Mesendoderm (in vitro differentiated cells): ENCODE results near the gene YAE1.

Experiments
- DNase-seq: peaks from one replicate; pipeline ENCODE4 v3.0.0; 2013
- H2AK5ac ChIP-seq: 2 replicates; pipeline ENCODE4 v1.6.1; 2013; ENCODE audit warnings: low read length, inconsistent platforms
- H2BK120ac ChIP-seq: 2 replicates; pipeline ENCODE4 v1.6.1; 2013; ENCODE audit warnings: low read depth, mild to moderate bottlenecking, low read length, moderate library complexity, mixed read lengths
- H2BK15ac ChIP-seq: replicated peaks from 2 replicates; pipeline ENCODE4 v1.6.1; 2013; ENCODE audit warnings: low read depth, mild to moderate bottlenecking, moderate library complexity
- H2BK5ac ChIP-seq: 2 replicates; pipeline ENCODE4 v1.6.1; 2013; ENCODE audit warnings: low read length, inconsistent platforms
- H3K18ac ChIP-seq: 2 replicates; pipeline ENCODE4 v1.6.1; 2013; ENCODE audit warnings: mild to moderate bottlenecking, low read length, mixed read lengths
- H3K23ac ChIP-seq: one replicate; pipeline ENCODE4 v1.6.1; 2013; ENCODE audit warnings: low read length
- H3K27ac ChIP-seq: 2 replicates; pipeline ENCODE4 v1.5.1; 2013; ENCODE audit warnings: low read depth, mild to moderate bottlenecking, inconsistent platforms, low read length, moderate library complexity
- H3K27me3 ChIP-seq: 2 replicates; pipeline ENCODE4 v1.6.1; 2013; ENCODE audit warnings: low read length, control low read depth, mild to moderate bottlenecking, inconsistent platforms; ENCODE audit not compliant: insufficient read depth, poor library complexity
- H3K36me3 ChIP-seq: 2 replicates; pipeline ENCODE4 v1.6.1; 2013; ENCODE audit warnings: low read length, inconsistent platforms; ENCODE audit not compliant: control insufficient read depth, insufficient read depth
- H3K4ac ChIP-seq: one replicate; pipeline ENCODE4 v1.6.1; 2013; ENCODE audit warnings: low read depth, mild to moderate bottlenecking, low read length, moderate library complexity
- H3K4me1 ChIP-seq: 2 replicates; pipeline ENCODE4 v1.6.1; 2013; ENCODE audit warnings: low read depth, low read length, inconsistent platforms; ENCODE audit not compliant: control insufficient read depth
- H3K4me2 ChIP-seq: 2 replicates; pipeline ENCODE4 v1.6.1; 2013; ENCODE audit warnings: low read length
- H3K4me3 ChIP-seq: 2 replicates; pipeline ENCODE4 v1.5.1; 2013; ENCODE audit warnings: mild to moderate bottlenecking, low read length
- H3K56ac ChIP-seq: one replicate; pipeline ENCODE4 v1.6.1; 2013; ENCODE audit warnings: low read length
- H3K79me1 ChIP-seq: 2 replicates; pipeline ENCODE4 v1.6.1; 2013; ENCODE audit warnings: low read length, inconsistent platforms
- H3K79me2 ChIP-seq: 2 replicates; pipeline ENCODE4 v1.6.1; 2013; ENCODE audit warnings: mild to moderate bottlenecking, low read length; ENCODE audit not compliant: control insufficient read depth, insufficient read depth
- H3K9ac ChIP-seq: 2 replicates; pipeline ENCODE4 v1.6.1; 2013; ENCODE audit warnings: low read length, inconsistent platforms
- H4K5ac ChIP-seq: one replicate; pipeline ENCODE4 v1.6.1; 2013; ENCODE audit warnings: low read length
- H4K8ac ChIP-seq: one replicate; pipeline ENCODE4 v1.6.1; 2013; ENCODE audit warnings: low read depth, mild to moderate bottlenecking, control low read depth, low read length, moderate library complexity
- WGBS: extraction: QIAGEN DNeasy Blood & Tissue Kit; methylation state at CpG from one replicate; pipeline ENCODE4 v1.1.7; 2013; ENCODE audit warnings: low lambda C conversion rate, missing lambda C conversion rate; ENCODE audit not compliant: insufficient coverage; ENCODE audit errors: extremely low coverage; 5-methylcytosine and 5-hydroxymethylcytosine counted together

YAE1 gene

DNA sequence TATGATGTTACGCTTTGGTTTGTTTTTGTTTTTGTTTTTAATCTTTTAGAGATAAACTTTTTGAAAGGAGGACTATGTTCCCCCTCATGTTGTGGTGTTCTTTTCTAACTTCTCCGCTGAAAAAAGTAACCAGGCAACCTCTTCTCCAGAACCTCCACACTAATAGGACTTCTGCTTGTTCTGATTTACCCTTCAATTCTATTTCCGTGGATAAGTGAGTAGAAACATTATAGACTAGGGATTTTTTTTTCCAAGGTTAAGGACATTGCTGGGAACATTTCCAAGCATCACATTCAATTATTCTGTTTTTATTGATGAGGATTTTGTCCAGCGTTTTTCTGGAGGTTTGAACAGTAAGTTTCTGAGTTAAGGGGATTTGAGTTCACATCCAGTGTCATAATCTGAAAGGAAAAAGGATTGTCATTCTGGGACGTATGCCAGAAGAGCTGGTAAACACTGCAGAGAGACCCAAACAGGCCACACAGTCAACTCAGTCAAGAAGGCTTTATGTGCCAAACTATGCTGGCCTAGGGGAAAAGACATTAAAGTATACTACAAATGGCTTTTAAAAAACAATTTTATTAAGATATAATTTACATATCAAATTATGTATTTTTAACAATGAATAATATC is 28.9 kb downstream of the YAE1 start:
- no peak overlapping the region for H2BK120ac ChIP-seq
- no peak overlapping the region for H4K5ac ChIP-seq
- H3K4ac ChIP-seq = no peak overlapping the region
- no peak overlapping the region for H3K23ac ChIP-seq
- no peaks in the 10 kb centered on the region for H3K4me1 ChIP-seq
- no peak overlapping the region for H3K4me2 ChIP-seq
- no peak overlapping the region for H2BK15ac ChIP-seq
- no peak overlapping the region for H3K4me3 ChIP-seq
- no peak overlapping the region for H2AK5ac ChIP-seq
- no peak overlapping the region for H2BK5ac ChIP-seq
- no peak overlapping the region for H4K8ac ChIP-seq
- no peak overlapping the region for H3K27ac ChIP-seq
- WGBS = no CpG with 5 or more reads among the region's 5 CpGs
- no peaks in the 10 kb centered on the region for H3K27me3 ChIP-seq
- H3K79me2 ChIP-seq = no peaks in the 10 kb centered on the region
- no peaks in the 10 kb centered on the region for H3K36me3 ChIP-seq
- no peaks in the 10 kb centered on the region for H3K79me1 ChIP-seq
- no peak overlapping the region for H3K56ac ChIP-seq
- no peak for DNase-seq
- no peak overlapping the region for H3K9ac ChIP-seq
- H3K18ac ChIP-seq = no peak overlapping the region

DNA sequence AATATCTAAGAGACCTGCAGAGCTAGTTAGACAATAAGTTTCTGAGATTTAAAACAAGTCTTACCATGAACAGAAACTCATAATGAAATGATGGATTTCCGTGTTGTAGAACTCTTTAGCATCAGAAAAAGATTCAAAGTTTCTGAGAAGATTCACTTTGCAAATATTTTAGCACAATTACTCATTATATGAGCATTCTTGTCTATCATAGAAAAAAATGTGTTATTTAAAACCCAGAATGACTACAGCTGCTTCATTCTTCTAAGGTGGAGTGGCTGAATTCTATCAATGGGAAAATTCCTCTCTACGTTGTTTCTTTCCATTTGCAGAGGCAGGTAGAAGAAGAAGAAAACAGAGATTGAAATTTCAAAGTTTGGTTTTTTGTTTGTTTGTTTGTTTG is 36.1 kb downstream of the YAE1 start:
- no peak for DNase-seq
- no peak overlapping the region for H3K9ac ChIP-seq
- no peaks in the 10 kb centered on the region for H3K79me1 ChIP-seq
- no CpG with 5 or more reads among the region's 2 CpGs for WGBS
- no peak overlapping the region for H3K4me2 ChIP-seq
- H3K79me2 ChIP-seq = no peaks in the 10 kb centered on the region
- H3K23ac ChIP-seq = no peak overlapping the region
- H4K8ac ChIP-seq = no peak overlapping the region
- no peaks in the 10 kb centered on the region for H3K36me3 ChIP-seq
- H3K56ac ChIP-seq = no peak overlapping the region
- H2BK120ac ChIP-seq = no peak overlapping the region
- H2BK15ac ChIP-seq = no peak overlapping the region
- no peak overlapping the region for H3K18ac ChIP-seq
- H4K5ac ChIP-seq = no peak overlapping the region
- H3K4me3 ChIP-seq = no peak overlapping the region
- no peaks in the 10 kb centered on the region for H3K4me1 ChIP-seq
- H2BK5ac ChIP-seq = no peak overlapping the region
- H3K27me3 ChIP-seq = no peaks in the 10 kb centered on the region
- H3K27ac ChIP-seq = no peak overlapping the region
- no peak overlapping the region for H3K4ac ChIP-seq
- no peak overlapping the region for H2AK5ac ChIP-seq

DNA sequence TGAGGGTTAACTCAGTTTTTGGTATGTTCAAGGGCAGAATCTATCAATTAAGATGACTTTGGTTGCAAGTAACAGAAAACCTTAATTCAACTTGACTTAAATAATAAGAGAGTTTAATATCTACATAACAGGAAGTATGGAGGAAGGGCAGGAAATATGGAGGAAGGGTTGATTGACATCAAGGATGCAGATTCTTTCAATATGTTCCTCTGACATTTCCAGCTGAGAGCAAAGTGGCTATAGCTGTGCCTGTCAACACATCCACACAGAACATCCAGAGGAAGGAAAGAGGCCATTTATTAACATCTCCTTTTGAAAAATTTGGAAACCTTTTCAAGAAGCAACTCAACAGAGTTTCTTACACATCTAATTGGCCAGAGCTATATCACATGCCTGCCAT is 37.7 kb downstream of the YAE1 start:
- H2BK5ac ChIP-seq = no peak overlapping the region
- H3K4me3 ChIP-seq = no peak overlapping the region
- no peaks in the 10 kb centered on the region for H3K36me3 ChIP-seq
- H3K18ac ChIP-seq = no peak overlapping the region
- H2BK15ac ChIP-seq = no peak overlapping the region
- H4K8ac ChIP-seq = no peak overlapping the region
- no peak overlapping the region for H3K23ac ChIP-seq
- H3K27ac ChIP-seq = no peak overlapping the region
- H3K56ac ChIP-seq = no peak overlapping the region
- no peaks in the 10 kb centered on the region for H3K27me3 ChIP-seq
- no peaks in the 10 kb centered on the region for H3K4me1 ChIP-seq
- H3K4me2 ChIP-seq = no peak overlapping the region
- no peaks in the 10 kb centered on the region for H3K79me2 ChIP-seq
- H2BK120ac ChIP-seq = no peak overlapping the region
- no peak overlapping the region for H3K9ac ChIP-seq
- no peaks in the 10 kb centered on the region for H3K79me1 ChIP-seq
- no peak overlapping the region for H2AK5ac ChIP-seq
- DNase-seq = no peak
- no peak overlapping the region for H3K4ac ChIP-seq
- no peak overlapping the region for H4K5ac ChIP-seq

DNA sequence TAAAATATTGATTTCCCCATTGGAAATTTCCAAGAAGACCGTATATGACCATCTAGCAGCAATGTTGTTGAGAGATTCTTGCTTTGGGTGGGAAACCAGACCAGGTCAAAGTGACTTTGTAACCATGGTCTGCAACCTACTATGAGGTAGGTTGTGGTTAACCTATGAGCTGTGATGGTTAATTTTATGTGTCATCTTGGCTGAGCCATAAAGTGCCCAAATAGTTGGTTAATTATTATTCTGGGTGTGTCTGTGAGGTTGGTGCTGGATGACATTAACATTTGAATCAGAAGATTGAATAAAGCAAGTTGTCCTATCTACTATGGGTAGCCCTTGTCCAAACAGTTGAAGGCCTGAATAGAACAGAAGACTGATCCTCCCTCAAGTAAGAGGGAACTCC is 38.9 kb downstream of the YAE1 start:
- DNase-seq = no peak
- H2AK5ac ChIP-seq = no peak overlapping the region
- no peaks in the 10 kb centered on the region for H3K79me2 ChIP-seq
- H3K4me2 ChIP-seq = no peak overlapping the region
- H3K23ac ChIP-seq = no peak overlapping the region
- H3K4me3 ChIP-seq = no peak overlapping the region
- H2BK5ac ChIP-seq = no peak overlapping the region
- H4K5ac ChIP-seq = no peak overlapping the region
- no peak overlapping the region for H2BK120ac ChIP-seq
- H3K9ac ChIP-seq = no peak overlapping the region
- no peaks in the 10 kb centered on the region for H3K36me3 ChIP-seq
- H3K27ac ChIP-seq = no peak overlapping the region
- H3K27me3 ChIP-seq = no peaks in the 10 kb centered on the region
- no peak overlapping the region for H4K8ac ChIP-seq
- H3K56ac ChIP-seq = no peak overlapping the region
- no peak overlapping the region for H3K4ac ChIP-seq
- H2BK15ac ChIP-seq = no peak overlapping the region
- H3K18ac ChIP-seq = no peak overlapping the region
- H3K4me1 ChIP-seq = peaks cover 1% of the 10 kb centered on the region
- no CpG with 5 or more reads among the region's 1 CpG for WGBS
- no peaks in the 10 kb centered on the region for H3K79me1 ChIP-seq

DNA sequence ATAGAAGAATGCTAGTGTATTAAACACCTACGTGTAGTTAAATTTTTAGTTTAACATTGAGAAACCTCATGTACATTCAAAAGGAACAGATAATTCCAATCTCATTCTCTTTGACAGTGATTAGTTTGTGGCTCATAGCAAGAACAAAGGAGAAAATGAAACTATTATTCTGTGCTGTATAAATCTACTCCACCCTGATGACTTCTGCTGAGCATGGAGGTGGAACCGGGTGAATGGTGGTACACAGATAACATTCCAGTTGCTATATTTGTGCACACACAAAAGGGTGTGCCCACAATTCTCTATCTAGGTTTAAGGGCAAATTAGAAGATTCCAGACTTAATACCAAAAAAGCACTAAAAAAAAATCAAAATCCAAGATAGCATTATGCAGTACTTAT is 40.1 kb downstream of the YAE1 start:
- H4K8ac ChIP-seq = no peak overlapping the region
- H3K4ac ChIP-seq = no peak overlapping the region
- H3K23ac ChIP-seq = no peak overlapping the region
- no peaks in the 10 kb centered on the region for H3K79me1 ChIP-seq
- H3K18ac ChIP-seq = no peak overlapping the region
- no peak for DNase-seq
- H3K9ac ChIP-seq = no peak overlapping the region
- no peak overlapping the region for H3K56ac ChIP-seq
- WGBS = no CpG with 5 or more reads among the region's 2 CpGs
- no peaks in the 10 kb centered on the region for H3K36me3 ChIP-seq
- H2AK5ac ChIP-seq = no peak overlapping the region
- no peaks in the 10 kb centered on the region for H3K79me2 ChIP-seq
- no peak overlapping the region for H3K4me3 ChIP-seq
- H2BK120ac ChIP-seq = no peak overlapping the region
- H3K4me2 ChIP-seq = no peak overlapping the region
- H2BK5ac ChIP-seq = no peak overlapping the region
- no peak overlapping the region for H4K5ac ChIP-seq
- H3K27ac ChIP-seq = no peak overlapping the region
- no peak overlapping the region for H2BK15ac ChIP-seq
- H3K4me1 ChIP-seq = peaks cover 1% of the 10 kb centered on the region
- no peaks in the 10 kb centered on the region for H3K27me3 ChIP-seq

DNA sequence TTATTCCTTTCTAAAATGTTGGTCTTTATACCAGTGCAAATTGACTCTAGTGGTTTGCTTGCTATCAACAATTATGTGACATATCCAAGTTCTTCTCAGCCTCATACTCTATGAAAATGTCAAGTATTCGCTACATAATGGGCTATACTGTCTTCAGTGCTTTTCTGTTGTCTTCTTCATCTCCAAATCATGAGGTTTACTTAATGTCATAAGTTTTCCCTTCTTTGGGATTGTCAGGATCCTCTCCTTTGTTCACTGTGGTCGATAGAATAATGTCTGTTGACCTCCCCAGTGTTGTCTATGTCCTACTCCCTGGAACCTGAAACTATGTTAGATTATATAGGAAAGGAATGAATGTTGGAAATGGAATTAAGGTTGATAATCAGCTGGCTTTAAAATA is 40.7 kb downstream of the YAE1 start:
- H3K79me2 ChIP-seq = no peaks in the 10 kb centered on the region
- no CpG with 5 or more reads among the region's 2 CpGs for WGBS

More for the DNA sequence above, 40.7 kb downstream of the YAE1 start:
- no peak for DNase-seq
- no peak overlapping the region for H3K9ac ChIP-seq
- no peaks in the 10 kb centered on the region for H3K27me3 ChIP-seq
- H3K79me1 ChIP-seq = no peaks in the 10 kb centered on the region
- no peak overlapping the region for H4K5ac ChIP-seq
- H2AK5ac ChIP-seq = no peak overlapping the region
- no peak overlapping the region for H3K4ac ChIP-seq
- no peaks in the 10 kb centered on the region for H3K36me3 ChIP-seq
- H2BK5ac ChIP-seq = no peak overlapping the region
- no peak overlapping the region for H3K4me2 ChIP-seq
- no peak overlapping the region for H2BK120ac ChIP-seq
- H2BK15ac ChIP-seq = no peak overlapping the region
- peaks cover 1% of the 10 kb centered on the region for H3K4me1 ChIP-seq
- no peak overlapping the region for H3K18ac ChIP-seq
- no peak overlapping the region for H3K56ac ChIP-seq
- H4K8ac ChIP-seq = no peak overlapping the region
- no peak overlapping the region for H3K23ac ChIP-seq
- H3K4me3 ChIP-seq = no peak overlapping the region
- no peak overlapping the region for H3K27ac ChIP-seq
